SK-N-SH treated with all-trans-retinoic acid at 6 μM for 48 hours (cell line): ENCODE data around the gene PEPD.

Experiments used
- ATAC-seq: fragments of 200-7000 bp; cut with Tn5 transposase; 3 replicates; pipeline ENCODE4 v1.9.1; 2020; ENCODE audit warnings: mild to moderate bottlenecking, moderate library complexity
- BACH2 ChIP-seq: fragments of 250-450 bp; sonication (Bioruptor Pico); IDR thresholded peaks from 2 replicates; pipeline ENCODE4 v1.9.0; 2021; ENCODE audit warnings: mild to moderate bottlenecking, borderline replicate concordance
- CSDC2 ChIP-seq: fragments of 250-450 bp; sonication (Bioruptor Pico); IDR thresholded peaks from 2 replicates; pipeline ENCODE4 v1.5.0; 2020; ENCODE audit warnings: mild to moderate bottlenecking, moderate library complexity
- CSRNP3 ChIP-seq: fragments of 250-450 bp; sonication (Bioruptor Pico); IDR thresholded peaks from 2 replicates; pipeline ENCODE4 v1.5.1; 2021; ENCODE audit warnings: mild to moderate bottlenecking, moderate library complexity
- ESRRG ChIP-seq: fragments of 250-450 bp; sonication (Bioruptor Pico); IDR thresholded peaks from 2 replicates; pipeline ENCODE4 v1.6.1; 2021; ENCODE audit warnings: mild to moderate bottlenecking
- ISL1 ChIP-seq: fragments of 250-450 bp; sonication (Bioruptor Pico); IDR thresholded peaks from 2 replicates; pipeline ENCODE4 v2.1.2; 2022; ENCODE audit warnings: mild to moderate bottlenecking, moderate library complexity
- OSR1 ChIP-seq: fragments of 250-450 bp; sonication (Bioruptor Pico); IDR thresholded peaks from 2 replicates; pipeline ENCODE4 v1.8.0; 2022; ENCODE audit warnings: moderate library complexity, mild to moderate bottlenecking, inconsistent platforms
- PATZ1 ChIP-seq: fragments of 250-450 bp; sonication (Bioruptor Pico); IDR thresholded peaks from 2 replicates; pipeline ENCODE4 v1.8.0; 2020; ENCODE audit warnings: mild to moderate bottlenecking, moderate library complexity, borderline replicate concordance
- PPARA ChIP-seq: fragments of 250-450 bp; sonication (Bioruptor Pico); IDR thresholded peaks from 2 replicates; pipeline ENCODE4 v1.5.0; 2020; ENCODE audit warnings: mild to moderate bottlenecking, borderline replicate concordance
- RARB ChIP-seq: fragments of 250-450 bp; sonication (Bioruptor Pico); IDR thresholded peaks from 2 replicates; pipeline ENCODE4 v1.8.0; 2021; ENCODE audit warnings: mild to moderate bottlenecking, moderate library complexity
- TCF4 ChIP-seq: fragments of 250-450 bp; sonication (Bioruptor Pico); IDR thresholded peaks from 2 replicates; pipeline ENCODE4 v1.8.0; 2021; ENCODE audit warnings: mild to moderate bottlenecking, moderate library complexity, borderline replicate concordance
- TOX ChIP-seq: fragments of 250-450 bp; sonication (Bioruptor Pico); IDR thresholded peaks from 2 replicates; pipeline ENCODE4 v1.8.0; 2021; ENCODE audit warnings: mild to moderate bottlenecking, moderate library complexity, borderline replicate concordance
- TSHZ2 ChIP-seq: fragments of 250-450 bp; sonication (Bioruptor Pico); IDR thresholded peaks from 2 replicates; pipeline ENCODE4 v1.5.0; 2020; ENCODE audit warnings: mild to moderate bottlenecking, moderate library complexity
- ZC3H10 ChIP-seq: fragments of 250-450 bp; sonication (Bioruptor Pico); IDR thresholded peaks from 2 replicates; pipeline ENCODE4 v1.5.1; 2021; ENCODE audit warnings: mild to moderate bottlenecking, moderate library complexity
- ZFP3 ChIP-seq: fragments of 250-450 bp; sonication (Bioruptor Pico); IDR thresholded peaks from 2 replicates; pipeline ENCODE4 v1.5.0; 2020; ENCODE audit warnings: mild to moderate bottlenecking, moderate library complexity
- ZFP30 ChIP-seq: fragments of 450-650 bp; formaldehyde crosslinking; IDR thresholded peaks from 2 replicates; pipeline ENCODE4 v1.5.0; 2022; ENCODE audit warnings: mild to moderate bottlenecking, moderate library complexity
- ZNF565 ChIP-seq: fragments of 450-650 bp; formaldehyde crosslinking; conservative IDR thresholded peaks from 2 replicates; pipeline ENCODE4 v1.5.0; 2020; ENCODE audit warnings: low read depth, mild to moderate bottlenecking, moderate library complexity
- ZNF70 ChIP-seq: fragments of 450-650 bp; formaldehyde crosslinking; IDR thresholded peaks from 2 replicates; pipeline ENCODE4 v1.5.0; 2020; ENCODE audit warnings: mild to moderate bottlenecking, moderate library complexity
- ZNF8 ChIP-seq: fragments of 450-650 bp; formaldehyde crosslinking; IDR thresholded peaks from 2 replicates; pipeline ENCODE4 v1.5.0; 2020; ENCODE audit warnings: mild to moderate bottlenecking, moderate library complexity
- TF ChIP-seq, protein P1 (sequence below): fragments of 250-450 bp; sonication (Bioruptor Pico); IDR thresholded peaks from 2 replicates; pipeline ENCODE4 v1.8.0; 2021; ENCODE audit warnings: low read depth, mild to moderate bottlenecking, moderate library complexity, borderline replicate concordance
- TF ChIP-seq, protein P2 (sequence below): fragments of 250-450 bp; sonication (Bioruptor Pico); IDR thresholded peaks from 2 replicates; pipeline ENCODE4 v1.5.1; 2020; ENCODE audit warnings: low read depth, mild to moderate bottlenecking, moderate library complexity

Gene PEPD

GRCh38 chr19:33348301-33349010 lies 173.1 kb downstream of the PEPD start (continued):
- TF ChIP-seq PPARA (CRISPR knock-in tag) (no peak), ZC3H10 (CRISPR knock-in tag) (no peak)

GRCh38 chr19:33347300-33347699 lies 174.3 kb downstream of the PEPD start:
- TF ChIP-seq CSDC2: no peak
- TF ChIP-seq, protein P1, sequence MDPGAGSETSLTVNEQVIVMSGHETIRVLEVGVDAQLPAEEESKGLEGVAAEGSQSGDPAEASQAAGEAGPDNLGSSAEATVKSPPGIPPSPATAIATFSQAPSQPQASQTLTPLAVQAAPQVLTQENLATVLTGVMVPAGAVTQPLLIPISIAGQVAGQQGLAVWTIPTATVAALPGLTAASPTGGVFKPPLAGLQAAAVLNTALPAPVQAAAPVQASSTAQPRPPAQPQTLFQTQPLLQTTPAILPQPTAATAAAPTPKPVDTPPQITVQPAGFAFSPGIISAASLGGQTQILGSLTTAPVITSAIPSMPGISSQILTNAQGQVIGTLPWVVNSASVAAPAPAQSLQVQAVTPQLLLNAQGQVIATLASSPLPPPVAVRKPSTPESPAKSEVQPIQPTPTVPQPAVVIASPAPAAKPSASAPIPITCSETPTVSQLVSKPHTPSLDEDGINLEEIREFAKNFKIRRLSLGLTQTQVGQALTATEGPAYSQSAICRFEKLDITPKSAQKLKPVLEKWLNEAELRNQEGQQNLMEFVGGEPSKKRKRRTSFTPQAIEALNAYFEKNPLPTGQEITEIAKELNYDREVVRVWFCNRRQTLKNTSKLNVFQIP (CRISPR knock-in tag): no peak
- TF ChIP-seq ZNF70 (CRISPR knock-in tag): no peak
- no peak for TF ChIP-seq CSRNP3
- no peak for TF ChIP-seq ZNF8 (CRISPR knock-in tag)
- TF ChIP-seq PATZ1: no peak
- no peak for TF ChIP-seq TCF4
- no peak for TF ChIP-seq TOX
- no peak for TF ChIP-seq BACH2 (CRISPR knock-in tag)
- TF ChIP-seq ISL1: no peak
- TF ChIP-seq, protein P2, sequence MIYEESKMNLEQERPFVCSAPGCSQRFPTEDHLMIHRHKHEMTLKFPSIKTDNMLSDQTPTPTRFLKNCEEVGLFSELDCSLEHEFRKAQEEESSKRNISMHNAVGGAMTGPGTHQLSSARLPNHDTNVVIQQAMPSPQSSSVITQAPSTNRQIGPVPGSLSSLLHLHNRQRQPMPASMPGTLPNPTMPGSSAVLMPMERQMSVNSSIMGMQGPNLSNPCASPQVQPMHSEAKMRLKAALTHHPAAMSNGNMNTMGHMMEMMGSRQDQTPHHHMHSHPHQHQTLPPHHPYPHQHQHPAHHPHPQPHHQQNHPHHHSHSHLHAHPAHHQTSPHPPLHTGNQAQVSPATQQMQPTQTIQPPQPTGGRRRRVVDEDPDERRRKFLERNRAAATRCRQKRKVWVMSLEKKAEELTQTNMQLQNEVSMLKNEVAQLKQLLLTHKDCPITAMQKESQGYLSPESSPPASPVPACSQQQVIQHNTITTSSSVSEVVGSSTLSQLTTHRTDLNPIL (CRISPR knock-in tag): no peak
- no peak for TF ChIP-seq RARB (CRISPR knock-in tag)
- TF ChIP-seq TSHZ2 (CRISPR knock-in tag): no peak
- no peak for ATAC-seq

- no peak for ATAC-seq
- TF ChIP-seq ZNF565 (no peak), ESRRG (no peak), OSR1 (no peak)
- TF ChIP-seq, all 23 proteins: peak for 0
Observed at GRCh38 chr19:33346665-33347064, 174.9 kb downstream of the PEPD start.

GRCh38 chr19:33345163-33345562 lies 176.4 kb downstream of the PEPD start:
- ATAC-seq: no peak
- TF ChIP-seq ZFP3 (no peak), CSRNP3 (no peak), ZNF8 (CRISPR knock-in tag) (no peak), OSR1 (no peak), ISL1 (no peak), ZFP30 (CRISPR knock-in tag) (no peak), TOX (no peak), PATZ1 (no peak), ZNF565 (no peak), TCF4 (no peak)
- TF ChIP-seq, protein P2 (CRISPR knock-in tag): no peak
